Dendritic cell treated with granulocyte-macrophage colony-stimulating factor and Interleukin-4, amounts not matched to agents 40 ng/mL and 50 ng/mL, for 4 days (primary cell): Measurements from ENCODE around the gene CYP17A1.

Experiments used
- H3K27ac Mint-ChIP-seq: one replicate; pipeline ENCODE4 v1.8.0; 2022; ENCODE audit warnings: mild to moderate bottlenecking, mixed read lengths
- H3K27me3 Mint-ChIP-seq: one replicate; pipeline ENCODE4 v1.8.0; 2022; ENCODE audit warnings: mild to moderate bottlenecking, mixed read lengths
- H3K36me3 Mint-ChIP-seq: one replicate; pipeline ENCODE4 v1.8.0; 2022; ENCODE audit warnings: low read depth, mixed read lengths
- H3K4me1 Mint-ChIP-seq: one replicate; pipeline ENCODE4 v1.8.0; 2022; ENCODE audit warnings: low read depth, mixed read lengths
- H3K4me3 Mint-ChIP-seq: one replicate; pipeline ENCODE4 v1.8.0; 2022; ENCODE audit warnings: mild to moderate bottlenecking, moderate library complexity, mixed read lengths
- H3K9me3 Mint-ChIP-seq: one replicate; pipeline ENCODE4 v1.8.0; 2022; ENCODE audit warnings: mixed read lengths
- intact Hi-C: fragments of 100-400 bp; cut with micrococcal nuclease; formaldehyde crosslinking; loops from one replicate; pipeline ENCODE4 v1.15.0; 2022

The CYP17A1 gene

DNA sequence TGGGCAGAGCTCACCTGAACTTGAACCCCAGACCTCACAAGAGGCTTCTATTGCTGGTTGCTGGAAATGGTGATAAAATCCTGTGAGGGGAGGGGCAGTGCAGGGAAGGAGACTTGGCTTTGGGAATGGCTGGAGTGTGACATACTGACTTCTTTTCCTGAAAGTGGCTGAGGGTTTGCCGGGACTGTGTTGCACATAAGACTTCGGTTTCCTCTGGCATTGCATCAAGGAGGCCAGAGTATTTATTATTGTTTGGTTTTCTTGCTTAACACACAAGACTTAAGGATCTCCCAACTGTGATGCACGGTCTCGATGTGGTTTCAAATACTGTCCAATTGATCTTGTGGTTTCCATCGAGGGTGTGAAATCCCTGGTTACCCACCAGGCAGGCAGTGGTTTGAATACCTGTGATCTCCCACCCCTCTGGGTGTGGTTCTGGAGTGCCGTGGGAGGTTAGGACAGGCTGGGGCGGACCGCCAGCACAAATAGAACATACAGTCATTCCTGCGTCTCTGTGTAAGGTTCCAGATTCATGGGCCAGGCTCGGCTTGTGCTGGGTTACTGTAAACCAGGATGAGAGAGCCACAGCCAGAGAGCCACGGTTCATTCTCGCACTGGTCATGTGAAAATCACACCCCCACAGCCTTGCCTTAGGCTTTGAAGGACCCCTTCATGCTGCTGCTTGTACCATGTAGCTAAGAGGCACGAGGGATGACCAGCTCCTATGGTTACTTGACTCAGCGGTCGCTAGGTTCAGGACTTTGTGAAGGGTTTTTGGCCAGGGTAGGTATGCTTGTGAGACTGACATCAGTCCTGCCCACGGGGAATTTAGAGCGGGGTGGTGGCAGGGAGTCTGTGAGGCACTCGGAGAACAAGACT is 54.3 kb downstream of the CYP17A1 start:
- H3K9me3 Mint-ChIP-seq: no peaks in the 10 kb centered on the region
- peaks cover 38% of the 10 kb centered on the region for H3K36me3 Mint-ChIP-seq
- H3K27ac Mint-ChIP-seq: peak overlapping the region; percentile 68
- intact Hi-C loops: no loop called here
- H3K4me1 Mint-ChIP-seq: peaks cover 79% of the 10 kb centered on the region
- no peak overlapping the region for H3K4me3 Mint-ChIP-seq
- no peaks in the 10 kb centered on the region for H3K27me3 Mint-ChIP-seq

DNA sequence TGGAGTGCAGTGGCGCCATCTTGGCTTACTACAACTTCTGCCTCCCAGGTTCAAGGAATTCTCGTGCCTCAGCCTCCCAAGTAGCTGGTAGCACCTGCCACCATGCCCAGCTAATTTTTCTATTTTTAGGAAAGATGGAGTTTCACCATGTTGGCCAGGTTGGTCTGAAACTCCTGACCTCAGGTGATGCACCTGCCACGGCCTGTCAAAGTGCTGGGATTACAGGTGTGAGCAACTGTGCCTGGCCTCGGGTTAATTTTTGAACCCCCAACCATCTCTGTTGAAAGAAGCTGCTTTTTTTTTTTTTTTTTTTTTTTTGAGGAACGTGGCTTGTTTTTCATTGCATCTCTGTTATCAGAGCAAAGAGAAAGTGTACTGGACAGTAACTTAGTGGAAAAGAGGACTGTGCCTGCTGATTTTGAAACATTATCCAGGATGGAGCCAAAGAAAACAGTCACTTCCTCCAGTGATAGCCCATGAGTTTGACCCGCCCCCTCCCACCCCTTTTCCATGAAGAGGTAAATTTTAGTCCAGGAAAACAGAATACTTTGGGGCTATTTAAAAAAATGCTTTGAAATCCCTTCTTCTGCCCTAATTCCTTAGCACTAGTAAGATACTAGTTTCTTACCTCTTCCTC is 55.2 kb downstream of the CYP17A1 start:
- Mint-ChIP-seq H3K27ac (peak overlapping the region; percentile 68), H3K9me3 (no peaks in the 10 kb centered on the region), H3K27me3 (no peaks in the 10 kb centered on the region), H3K36me3 (peaks cover 43% of the 10 kb centered on the region), H3K4me3 (no peak overlapping the region), H3K4me1 (peaks cover 78% of the 10 kb centered on the region)
- intact Hi-C loops: no loop called here

DNA sequence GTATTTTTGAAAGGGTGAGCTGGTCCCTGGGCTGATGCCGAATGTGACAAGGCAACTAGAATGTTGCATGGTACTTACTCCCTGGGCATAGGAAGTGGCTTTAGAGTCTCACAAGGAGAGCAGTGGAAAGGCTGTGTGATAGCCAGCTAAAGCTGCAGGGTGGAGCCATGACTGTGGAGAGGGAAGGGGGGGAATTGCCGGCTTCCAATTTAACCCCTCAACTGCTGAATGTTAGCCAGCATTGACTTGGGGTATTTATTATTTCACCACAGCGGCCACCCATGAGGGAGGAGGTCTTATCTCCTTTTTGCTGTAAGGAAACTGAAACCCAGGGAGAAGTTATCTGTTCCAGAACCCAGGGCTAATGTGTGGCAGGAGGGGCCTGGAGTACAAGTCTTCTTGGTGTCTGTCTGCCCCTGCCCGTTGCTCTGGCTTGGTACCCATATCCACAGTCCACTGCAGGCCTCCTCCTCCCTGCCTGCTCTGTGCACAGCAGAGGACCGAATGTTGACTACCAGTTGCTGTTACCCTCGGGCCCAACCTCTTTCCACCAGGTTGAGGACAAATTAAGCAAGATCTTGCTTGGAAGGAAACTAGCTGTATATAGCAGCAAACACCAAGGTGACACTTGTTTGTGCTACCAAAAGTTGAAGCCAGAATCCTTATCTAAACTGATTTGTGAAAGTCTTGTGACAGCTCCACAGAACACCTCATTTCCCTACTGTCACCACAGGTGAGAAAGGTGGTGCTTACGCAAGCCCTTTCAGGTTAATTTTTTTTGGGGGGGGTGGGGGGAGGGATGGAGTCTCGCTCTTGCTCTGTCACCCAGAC is 55.9 kb downstream of the CYP17A1 start:
- H3K36me3 Mint-ChIP-seq: peaks cover 43% of the 10 kb centered on the region
- no peaks in the 10 kb centered on the region for H3K27me3 Mint-ChIP-seq
- peaks cover 79% of the 10 kb centered on the region for H3K4me1 Mint-ChIP-seq
- H3K4me3 Mint-ChIP-seq: no peak overlapping the region
- H3K9me3 Mint-ChIP-seq: no peaks in the 10 kb centered on the region
- peak overlapping the region; percentile 41 for H3K27ac Mint-ChIP-seq
- intact Hi-C loops: no loop called here
